GM19463 (cell line): ENCODE measurements around the gene MFNG.

Source experiments
- ATAC-seq: cut with Tn5 transposase; IDR thresholded peaks from one replicate; pipeline ENCODE4 v1.9.1; 2021; ENCODE audit warnings: mild to moderate bottlenecking, moderate library complexity; ENCODE audit not compliant: unreplicated experiment

Gene MFNG

GRCh38 chr22:37427711-37428635, 58.2 kb downstream of the MFNG start:
- ATAC-seq = no peak

- ATAC-seq = no peak
These were observed 59.0 kb downstream of the MFNG start, which contains the start of gene ELFN2 for GRCh38 chr22:37427135-37427710. Gene ELFN2 (minus strand): TSS chr22:37427479. CDS start chr22:37375534, 51,945 bp downstream.

- no peak for ATAC-seq
These were observed 59.5 kb downstream of the MFNG start for GRCh38 chr22:37426706-37427134.

- no peak for ATAC-seq
These were observed 60.1 kb downstream of the MFNG start for GRCh38 chr22:37425800-37426705.

GRCh38 chr22:37425369-37425768, 60.8 kb downstream of the MFNG start:
- ATAC-seq = no peak

- ATAC-seq = no peak
These were observed 62.9 kb downstream of the MFNG start for GRCh38 chr22:37423283-37423682.

- ATAC-seq = no peak
These were observed 64.7 kb downstream of the MFNG start for GRCh38 chr22:37421468-37421877.

GRCh38 chr22:37420686-37421467, 65.3 kb downstream of the MFNG start:
- no peak for ATAC-seq

- no peak for ATAC-seq
These were observed 66.1 kb downstream of the MFNG start for GRCh38 chr22:37419969-37420685.

- no peak for ATAC-seq
These were observed 66.7 kb downstream of the MFNG start for GRCh38 chr22:37419370-37419968.
